NCI-H2029 (cell line): ENCODE results near the gene AK4.
"Not testable (repeated sequence)": the region's sequence is repeated elsewhere in the genome, so short reads cannot be mapped to it uniquely, and the experiment has no call there.

Experiments
- DNase-seq: peaks from one replicate; lab custom pipeline; 2025; lab: John Stamatoyannopoulos, UW

The AK4 gene

DNA sequence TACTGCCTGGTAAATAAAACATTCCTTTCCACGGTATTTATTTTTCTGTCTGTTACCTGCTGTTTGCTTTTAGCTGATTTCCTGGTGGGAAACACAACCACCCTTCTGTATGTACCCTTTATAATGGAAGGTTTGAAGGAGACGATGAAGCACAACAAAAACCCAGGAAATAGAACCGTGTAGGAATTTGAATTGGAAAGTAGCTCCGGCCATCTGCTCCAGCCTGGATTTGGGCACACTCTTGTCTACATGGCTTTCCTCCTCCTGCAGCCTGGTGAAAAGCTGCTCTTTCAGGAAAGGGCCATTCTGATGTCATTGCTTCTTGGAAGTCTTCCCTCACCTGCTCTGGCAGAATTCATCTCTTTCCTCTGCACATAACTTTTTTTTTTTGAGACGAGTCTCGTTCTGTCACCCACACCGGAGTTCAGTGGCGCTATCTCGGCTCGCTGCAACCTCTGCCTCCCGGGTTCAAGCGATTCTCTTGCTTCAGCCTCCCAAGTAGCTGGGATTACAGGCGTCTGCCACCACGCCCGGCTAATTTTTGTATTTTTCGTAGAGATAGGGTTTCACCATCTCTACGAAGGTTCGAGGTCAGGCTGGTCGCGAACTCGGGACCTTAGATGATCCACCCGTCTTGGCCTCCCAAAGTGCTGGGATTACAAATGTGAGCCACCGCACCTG is 2.7 kb downstream of the AK4 start:
- DNase-seq, result no peak

DNA sequence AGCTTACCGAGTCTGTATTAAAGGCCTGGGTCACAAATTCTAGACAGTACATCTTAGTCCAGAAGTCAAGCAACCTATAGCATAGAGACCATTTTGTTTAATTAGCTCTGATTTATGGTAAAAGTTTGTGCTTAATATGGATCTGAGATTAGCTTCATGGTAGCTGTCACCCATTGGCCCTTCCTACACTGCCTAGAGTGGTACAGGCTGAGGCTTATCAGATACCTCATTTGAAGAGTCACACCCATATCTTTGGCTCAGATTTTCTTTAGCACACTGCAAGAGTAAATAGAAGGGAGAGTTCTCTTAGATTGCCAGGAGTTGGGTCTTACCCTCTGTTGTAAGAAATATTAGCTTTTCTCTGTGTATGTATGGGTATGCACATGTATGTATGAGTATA is 3.6 kb downstream of the AK4 start:
- no peak for DNase-seq

DNA sequence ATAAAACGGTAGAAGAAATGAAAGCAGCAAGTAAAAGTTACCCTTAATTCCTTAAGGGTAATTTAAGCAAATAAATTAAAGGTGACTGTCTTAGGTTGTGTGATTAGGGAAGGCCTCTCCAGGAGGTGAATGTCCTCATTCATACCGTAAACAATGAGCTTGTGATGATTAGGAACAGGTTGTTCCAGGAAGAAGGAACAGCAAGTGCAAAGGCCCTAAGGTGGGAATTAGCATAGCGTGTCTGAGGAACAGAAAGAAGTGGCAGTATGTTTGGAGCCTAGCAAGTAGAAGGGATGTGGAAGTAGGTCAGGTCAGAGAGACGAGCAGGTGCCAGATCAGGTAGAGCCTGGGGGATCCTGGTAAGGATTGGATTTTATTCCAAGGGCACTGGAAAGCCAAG is 5.6 kb downstream of the AK4 start:
- DNase-seq, result no peak

DNA sequence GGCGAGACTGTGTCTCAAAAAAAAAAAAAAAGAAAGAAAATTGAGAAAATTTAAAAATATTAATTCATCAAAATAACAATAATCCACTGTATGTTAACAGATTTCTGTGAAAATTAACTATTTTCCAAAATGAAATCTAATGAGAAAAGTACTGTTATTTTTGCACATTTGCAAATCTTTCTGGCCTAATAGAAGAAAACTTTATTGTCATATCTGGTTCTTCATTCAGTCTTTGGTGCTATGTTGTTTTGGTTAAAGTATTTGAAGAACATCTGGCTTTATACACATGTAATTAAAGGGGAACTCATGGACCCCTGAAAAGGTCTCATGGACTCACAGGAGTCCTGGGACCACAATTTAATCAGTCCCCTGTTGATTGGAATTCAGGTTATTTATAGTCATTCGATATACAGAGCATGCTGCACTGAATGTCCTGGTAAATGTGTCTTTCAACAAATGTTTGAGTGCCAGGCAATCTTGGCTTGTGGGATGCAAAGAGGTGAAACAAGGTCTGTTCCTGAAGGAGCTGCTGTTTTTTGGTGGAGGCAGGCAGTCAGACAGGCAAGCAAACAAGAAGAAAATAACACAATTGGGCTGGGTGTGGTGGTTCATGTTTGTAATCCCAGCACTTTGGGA is 9.0 kb downstream of the AK4 start:
- DNase-seq, result no peak

DNA sequence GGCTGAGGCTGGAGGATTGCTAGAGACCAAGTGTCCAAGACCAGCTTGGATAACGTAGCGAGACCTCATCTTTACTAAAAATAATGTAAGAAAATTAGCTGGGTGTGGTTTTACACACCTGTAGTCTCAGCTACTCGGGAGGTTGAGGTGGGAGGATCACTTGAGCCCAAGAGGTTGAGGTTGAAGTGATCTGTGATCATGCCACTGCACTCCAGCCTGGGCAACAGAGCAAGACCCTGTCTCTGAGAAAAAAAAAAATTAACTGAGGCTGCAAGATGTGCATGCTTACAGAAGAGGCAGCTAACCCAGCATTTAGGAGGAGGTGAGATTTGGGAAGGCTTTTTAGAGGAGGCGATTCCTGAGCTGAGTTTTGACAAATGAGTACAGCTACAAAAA is 9.5 kb downstream of the AK4 start:
- DNase-seq, result no peak

DNA sequence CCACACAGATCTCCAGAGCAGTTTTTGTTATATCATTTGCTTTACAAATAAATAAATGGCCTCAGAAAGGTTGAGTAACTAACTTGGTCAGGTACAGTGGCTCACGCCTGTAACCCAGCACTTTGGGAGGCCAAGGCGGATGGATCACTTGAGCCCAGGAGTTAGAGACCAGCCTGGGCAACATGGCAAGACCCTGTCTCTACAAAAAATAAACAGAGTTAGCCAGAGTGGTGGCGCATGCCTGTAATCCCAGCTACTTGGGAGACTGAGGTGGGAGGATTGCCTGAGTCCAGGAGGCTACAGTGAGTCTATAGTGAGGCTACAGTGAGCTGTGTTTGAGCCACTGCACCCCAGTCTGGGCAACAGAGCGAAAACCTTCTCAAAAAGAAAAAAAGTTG is 11.3 kb downstream of the AK4 start:
- not testable (repeated sequence) for DNase-seq

DNA sequence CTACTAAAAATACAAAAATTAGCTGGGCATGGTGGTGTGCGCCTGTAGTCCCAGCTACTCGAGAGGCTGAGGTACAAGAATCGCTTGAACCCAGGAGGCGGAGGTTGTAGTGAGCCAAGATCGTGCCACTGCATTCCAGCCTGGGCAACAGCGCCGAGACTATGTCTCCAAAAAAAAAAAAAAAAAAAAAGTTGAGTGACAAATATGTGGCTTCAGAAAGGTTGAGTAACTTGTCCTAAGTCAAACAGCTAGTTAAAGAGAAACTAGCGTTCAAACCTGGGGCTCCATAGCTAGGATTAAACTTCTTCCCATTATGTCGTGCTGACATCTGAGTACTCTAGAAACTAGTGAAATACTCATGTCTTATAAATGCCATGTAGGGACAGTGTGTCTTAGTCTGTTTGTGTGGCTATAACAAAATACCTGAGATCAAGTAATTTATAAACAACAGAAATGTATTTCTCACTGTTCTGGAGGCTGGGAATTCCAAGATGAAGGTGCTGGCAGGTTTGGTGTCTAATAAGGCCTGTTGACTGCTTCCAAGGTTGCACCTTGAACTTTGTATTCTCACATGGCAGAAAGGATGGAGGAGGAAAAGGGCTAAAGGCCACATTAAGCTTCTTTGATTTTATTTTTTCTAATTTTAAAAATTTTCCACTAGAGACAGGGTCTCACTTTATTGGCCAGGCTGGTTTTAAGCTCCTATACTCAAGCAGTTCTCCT is 12.0 kb downstream of the AK4 start:
- no peak for DNase-seq

DNA sequence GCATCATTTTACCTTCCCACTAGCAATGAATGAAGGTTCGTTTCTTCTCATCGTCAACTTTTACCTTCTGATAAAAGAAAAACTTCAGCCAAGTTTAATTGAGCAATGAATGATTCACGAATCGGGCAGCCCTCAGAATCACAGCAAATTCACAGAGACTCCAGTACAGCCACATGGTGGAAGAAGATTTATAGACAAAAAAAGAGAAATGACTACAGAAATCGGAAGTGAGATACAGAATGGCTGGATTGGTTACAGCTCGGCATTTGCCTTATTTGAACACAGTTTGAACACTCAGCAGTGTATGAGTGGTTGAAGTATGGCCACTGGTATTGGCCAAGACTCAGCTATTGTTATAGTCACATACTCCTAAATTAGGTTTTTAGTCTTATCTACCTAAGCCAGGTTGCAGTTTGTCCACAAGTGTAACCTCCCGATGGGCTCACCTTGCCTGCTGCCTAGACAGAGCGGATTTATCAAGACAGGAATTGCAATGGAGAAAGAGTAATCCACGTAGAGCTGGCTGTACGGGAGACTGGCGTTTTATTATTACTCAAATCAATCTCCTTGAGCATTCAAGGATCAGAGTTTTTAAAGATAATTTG is 15.3 kb downstream of the AK4 start:
- no peak for DNase-seq

DNA sequence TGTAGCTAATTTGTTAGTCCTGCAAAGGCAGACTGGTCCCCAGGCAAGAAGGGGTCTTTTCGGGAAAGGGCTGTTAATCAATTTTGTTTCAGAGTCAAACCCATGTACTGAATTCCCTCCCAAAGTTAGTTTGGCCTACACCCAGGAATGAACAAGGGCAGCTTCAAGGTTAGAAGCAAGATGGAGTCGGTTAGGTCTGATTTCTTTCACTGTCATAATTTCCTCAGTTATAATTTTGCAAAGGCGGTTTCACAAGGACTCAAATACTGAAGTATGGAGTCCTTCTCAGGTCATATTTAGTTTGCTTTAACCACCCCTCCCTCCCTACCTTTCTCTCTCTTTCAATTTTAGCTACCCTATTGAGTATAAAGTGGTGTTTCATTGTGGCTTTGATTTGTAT is 16.1 kb downstream of the AK4 start:
- not testable (repeated sequence) for DNase-seq

DNA sequence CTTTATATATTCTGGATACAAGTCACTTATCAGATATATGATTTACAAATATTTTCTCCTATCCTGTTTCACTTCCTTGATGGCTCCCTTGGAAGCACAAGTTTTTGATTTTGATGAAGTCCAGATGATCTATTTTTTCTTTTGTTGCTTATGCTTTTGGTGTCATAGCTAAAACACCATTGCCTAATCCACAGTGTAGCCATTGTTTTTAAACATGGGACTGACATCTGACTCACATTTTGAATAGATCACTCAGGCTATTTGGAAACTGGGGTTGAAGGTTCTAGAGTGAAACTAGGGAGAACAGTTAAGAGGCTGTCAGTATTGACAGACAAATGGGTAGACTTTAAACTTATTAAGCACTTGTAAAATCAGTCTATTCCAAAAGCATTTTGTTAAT is 16.6 kb downstream of the AK4 start:
- DNase-seq, result no peak

DNA sequence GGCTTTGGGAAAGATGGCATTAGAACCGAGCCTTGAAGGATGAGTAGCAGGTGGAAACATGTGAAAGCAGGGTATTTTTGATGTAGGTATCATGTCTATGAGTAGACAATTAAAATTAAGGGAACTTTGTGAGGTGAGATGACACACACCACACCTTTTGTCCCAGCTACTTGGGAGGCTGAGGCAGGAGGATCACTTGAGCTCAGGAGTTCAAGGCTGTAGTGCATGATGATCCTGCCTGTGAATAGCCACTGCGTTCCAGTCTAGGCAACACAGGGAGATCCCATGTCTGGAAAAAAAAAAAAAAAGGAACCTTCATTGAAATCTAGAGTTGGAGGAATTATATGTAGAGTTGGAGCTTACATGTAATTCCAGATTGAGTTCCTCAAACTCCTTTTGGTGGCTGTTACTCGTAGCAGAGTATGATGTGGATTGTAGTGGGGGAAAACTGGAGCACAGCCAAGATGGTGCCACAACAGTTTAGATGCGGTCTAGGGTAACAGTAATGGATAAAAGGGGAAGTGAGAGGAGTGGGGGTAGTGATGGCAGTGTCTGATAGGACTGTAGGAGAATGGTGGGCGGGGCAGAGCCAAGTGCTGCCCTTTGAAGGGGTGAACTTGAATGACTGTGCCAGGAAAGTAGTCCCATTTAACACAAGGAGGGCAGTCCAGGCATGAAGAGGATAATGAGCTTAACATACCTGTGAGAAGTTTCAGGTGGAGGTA is 17.4 kb downstream of the AK4 start:
- peak; percentile 27 for DNase-seq

DNA sequence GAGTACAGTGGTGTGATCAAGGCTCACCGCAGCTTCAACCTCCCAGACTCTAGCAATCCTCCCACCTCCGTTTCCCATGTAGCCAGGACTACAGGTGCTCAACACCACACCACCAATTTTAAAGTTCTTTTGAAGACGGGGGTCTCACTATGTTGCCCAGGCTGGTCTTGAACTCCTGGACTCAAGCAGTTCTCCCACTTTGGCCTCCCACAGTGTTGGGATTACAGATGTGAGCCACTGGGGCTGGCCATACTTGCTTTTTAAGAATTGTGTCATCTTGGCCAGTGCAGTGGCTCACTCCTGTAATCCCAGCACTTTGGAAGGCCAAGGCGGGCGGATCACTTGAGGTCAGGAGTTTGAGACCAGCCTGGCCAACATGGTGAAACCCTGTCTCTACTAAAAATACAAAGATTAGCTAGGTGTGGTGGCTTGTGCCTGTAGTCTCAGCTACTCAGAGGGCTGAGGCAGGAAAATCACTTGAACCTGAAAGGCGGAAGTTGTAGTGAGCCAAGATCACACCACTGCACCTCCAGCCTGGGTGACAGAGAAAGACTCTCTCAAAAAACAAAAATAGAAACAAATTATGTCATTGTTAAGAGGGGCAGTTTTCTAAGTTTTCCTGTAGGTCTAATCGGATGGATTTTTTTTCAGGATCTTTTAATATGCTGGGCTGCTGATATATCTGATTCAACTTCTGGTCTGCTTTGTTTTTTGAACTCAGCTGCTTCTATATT is 18.7 kb downstream of the AK4 start:
- DNase-seq, result no peak

DNA sequence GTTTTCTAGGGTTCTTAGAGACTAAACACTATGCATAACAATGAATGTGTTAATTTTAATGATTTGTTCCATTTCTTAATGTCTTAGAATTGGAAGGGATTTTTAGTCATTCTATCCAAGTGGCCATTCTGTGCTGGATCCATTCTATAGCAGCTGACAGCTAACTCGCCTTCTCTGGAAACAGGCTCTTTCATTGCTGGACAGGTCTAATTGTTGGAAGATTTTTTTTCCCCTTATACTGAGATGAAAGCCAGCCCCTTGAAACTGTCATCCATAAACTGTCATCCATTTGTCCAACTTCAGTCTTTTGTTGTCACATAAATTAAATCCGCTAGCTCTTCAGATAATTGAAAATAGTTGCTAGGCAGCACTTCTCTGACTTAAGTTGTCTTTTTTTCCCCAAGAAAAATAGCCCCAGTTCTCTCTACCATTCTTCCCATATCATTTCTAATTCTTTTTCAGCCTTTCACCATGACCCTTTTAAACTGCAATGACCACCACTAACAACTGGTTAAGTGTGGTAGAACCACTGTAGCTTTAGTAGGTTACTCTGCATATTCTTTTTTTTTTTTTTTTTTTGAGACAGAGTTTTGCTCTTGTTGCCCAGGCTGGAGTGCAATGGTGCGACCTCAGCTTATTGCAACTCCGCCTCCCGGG is 19.7 kb downstream of the AK4 start:
- DNase-seq, result no peak

DNA sequence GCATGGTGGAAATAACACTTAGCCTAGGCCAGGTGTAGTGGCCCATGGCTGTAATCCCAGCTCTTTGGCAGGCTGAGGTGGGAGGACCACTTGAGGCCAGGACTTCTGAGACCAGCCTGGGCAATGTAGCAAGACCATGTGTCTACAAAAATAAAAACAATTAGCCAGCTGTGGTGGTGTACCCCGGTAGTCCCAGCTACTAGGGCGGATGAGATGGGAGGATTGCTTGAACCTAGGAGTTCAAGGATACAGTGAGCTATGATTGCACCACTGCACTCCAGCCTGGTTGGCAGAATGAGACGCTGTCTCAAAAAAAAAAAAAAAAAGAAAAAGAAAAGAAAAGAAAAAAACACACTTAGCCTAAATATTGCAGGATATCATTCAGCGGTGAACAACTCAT is 20.9 kb downstream of the AK4 start:
- no peak for DNase-seq

DNA sequence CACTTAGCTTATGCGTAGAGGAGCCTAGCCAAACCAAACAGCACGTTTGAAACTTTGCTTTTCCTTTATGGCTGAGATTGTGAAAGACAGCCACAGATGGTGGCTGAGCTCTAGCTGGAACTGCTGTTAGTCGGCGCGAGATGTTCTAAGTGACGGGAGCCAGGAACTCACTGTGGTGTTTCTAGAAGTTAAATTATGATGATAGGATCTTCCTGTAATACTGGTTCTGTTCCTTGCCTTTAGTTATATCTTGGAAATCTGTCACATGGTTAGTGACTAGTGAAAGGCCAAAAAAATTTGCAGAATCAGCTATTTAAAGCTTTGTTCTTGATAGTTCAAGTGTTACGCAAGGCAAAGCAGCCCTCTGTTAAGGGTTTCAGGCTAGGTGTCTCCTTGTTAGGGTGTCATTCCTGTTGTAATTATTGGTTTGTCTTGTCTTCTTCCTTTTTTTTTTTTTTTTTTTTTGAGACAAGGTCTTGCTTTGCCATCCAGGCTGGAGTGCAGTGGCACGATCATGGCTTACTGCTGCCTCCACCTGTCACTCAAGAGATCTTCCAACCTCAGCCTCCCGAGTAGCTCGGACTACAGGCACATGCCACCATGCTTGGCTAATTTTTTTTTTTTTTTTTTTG is 22.6 kb downstream of the AK4 start:
- no peak for DNase-seq

DNA sequence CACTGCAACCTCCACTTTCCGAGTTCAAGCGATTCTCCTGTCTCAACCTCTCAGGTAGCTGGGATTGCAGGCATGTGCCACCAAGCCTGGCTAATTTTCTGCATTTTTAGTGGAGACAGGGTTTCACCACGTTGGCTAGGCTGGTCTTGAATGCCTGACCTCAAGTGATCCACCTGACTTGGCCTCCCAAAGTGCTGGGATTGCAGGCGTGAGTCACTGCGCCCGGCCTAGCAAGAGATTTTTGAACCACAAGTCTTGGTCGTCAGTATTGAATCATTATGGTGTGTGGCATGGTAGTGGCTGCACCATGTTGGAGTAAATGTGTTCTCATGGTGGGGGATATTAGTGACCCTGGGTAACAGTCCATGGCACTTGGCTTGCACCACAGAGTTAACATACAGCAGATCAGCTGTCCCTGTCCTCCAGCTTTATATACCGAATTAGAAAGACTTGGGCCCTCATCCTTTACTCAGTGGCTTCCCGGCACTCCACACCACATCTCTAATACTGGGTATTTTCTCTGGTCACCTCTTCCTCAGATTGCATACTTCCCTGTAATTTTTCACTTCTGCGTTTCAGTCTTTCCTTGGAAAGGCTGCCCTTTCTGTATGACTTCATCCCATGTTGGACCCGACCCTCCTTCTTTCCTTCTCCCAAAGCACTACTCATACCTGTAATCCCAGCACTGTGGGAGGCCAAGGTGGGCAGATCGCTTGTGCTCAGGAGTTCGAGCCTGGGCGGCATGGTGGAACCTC is 25.1 kb downstream of the AK4 start:
- DNase-seq, result no peak

DNA sequence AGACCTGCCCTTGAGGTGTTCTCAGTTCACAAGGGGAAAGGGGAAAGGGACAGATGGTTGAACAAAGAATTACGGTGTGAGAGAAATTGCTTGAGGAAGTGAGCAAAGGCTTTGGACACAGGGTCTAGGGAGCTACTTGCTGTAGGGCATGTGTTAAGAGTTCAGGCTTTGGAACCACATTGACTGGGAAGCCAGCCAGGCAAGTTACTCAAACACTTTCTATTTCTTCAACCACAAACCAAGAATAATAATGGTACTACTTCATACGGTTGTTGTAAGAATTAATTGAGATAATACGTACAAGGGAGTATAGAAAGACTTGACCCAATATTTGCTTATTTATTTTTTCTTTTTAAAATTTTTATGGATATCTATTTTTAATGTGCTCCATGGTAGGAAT is 26.6 kb downstream of the AK4 start:
- no peak for DNase-seq

DNA sequence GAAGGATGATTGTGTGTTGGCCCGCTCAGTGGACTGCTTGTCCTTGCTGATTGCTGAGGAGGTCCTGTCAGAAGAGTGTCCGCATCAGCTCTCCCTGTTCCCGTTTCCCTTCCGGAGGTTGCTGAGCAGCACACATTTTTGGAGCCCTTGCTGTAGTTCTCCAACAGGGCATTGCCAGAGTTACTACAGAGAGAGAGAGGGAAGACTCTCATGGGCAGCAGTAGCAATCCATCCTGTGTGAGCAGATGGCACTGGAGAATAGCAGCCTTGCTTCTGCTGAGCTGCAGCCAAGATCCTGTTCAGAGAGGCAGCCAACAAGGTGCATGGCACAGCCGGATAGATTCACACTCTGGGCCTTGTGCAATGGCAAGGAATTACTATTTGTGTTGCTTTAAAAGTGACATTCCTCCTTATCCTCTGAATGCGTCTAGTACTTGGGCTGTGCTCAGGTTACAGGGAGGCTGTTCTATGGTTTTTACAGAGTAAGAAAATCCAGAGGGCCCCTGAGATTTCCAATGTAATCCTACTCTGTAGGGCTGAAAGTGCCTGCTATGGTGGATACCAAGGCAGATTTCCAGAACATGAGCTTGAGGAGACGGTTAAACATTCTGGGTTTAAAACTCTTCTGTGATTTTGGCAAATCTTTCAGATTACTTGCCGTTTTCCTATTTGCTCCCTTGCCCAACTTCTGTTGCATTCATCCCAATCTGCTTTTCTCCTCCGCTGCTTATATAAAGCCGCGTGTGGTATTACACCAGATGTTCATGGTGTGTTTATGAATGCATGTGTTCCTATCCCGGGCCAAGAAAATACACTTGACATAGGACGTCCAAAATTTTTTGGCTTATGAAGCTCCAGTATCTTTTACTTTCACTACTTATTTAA is 27.4 kb downstream of the AK4 start:
- no peak for DNase-seq

DNA sequence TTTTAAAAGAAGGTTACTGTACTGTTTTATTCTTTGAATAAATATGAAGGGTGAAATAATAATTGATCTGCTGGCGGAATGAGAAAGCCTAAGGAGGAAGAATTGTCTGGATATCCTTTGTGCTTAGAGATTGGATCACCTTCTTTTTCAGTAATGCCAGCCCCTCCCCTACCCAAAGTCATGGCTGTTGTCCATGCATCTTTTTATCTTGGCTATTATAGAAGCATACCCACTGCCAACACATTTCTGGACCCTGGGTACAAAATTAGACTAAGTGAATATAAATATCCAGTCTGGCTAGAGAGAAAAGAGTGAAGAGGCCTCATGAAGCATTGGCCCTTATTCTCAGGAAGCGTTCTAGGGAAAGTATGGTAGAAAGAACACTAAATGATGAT is 28.1 kb downstream of the AK4 start:
- no peak for DNase-seq
